ENCODE data around the gene GPX7.

GPX7 gene

GRCh38 chr1:52637946-52638345 is 35.8 kb downstream of the GPX7 start:
- ChIA-PET POLR2A (no interaction called here), CTCF (no interaction called here)
- Histone ChIP-seq H3K4me3 (ENCODE audit: low read depth, low read length) (no peak overlapping the region), H3K4me1 (ENCODE audit: control insufficient read depth, insufficient read depth, low read length) (no peaks in the 10 kb centered on the region), H3K9me3 (ENCODE audit: control insufficient read depth, insufficient read depth, low read depth, low read length) (no peaks in the 10 kb centered on the region), H3K36me3 (ENCODE audit: control insufficient read depth in 2 of 2, insufficient read depth in 1 of 2, low read length in 2 of 2) (no peaks in the 10 kb centered on the region), H3K27ac (ENCODE audit: extremely low read depth, low read depth, low read length) (no peak overlapping the region)
- TF ChIP-seq ZNF26 (tag by site-specific recombination; IDR thresholded peaks at IDR 0.05) (no peak), OVOL3 (tag by site-specific recombination; IDR thresholded peaks at IDR 0.05) (no peak), ZNF530 (tag by site-specific recombination; IDR thresholded peaks at IDR 0.05; ENCODE audit: low read depth) (no peak), ZFP37 (tag by site-specific recombination; IDR thresholded peaks at IDR 0.05) (no peak), ZNF280C (tag by site-specific recombination; IDR thresholded peaks at IDR 0.05) (no peak), ZNF37A (tag by site-specific recombination; IDR thresholded peaks at IDR 0.05) (no peak), GLI4 (tag by site-specific recombination; IDR thresholded peaks at IDR 0.05) (no peak), ZSCAN30 (tag by site-specific recombination; IDR thresholded peaks at IDR 0.05) (no peak), ZSCAN23 (tag by site-specific recombination; IDR thresholded peaks at IDR 0.05) (no peak), ZNF776 (tag by site-specific recombination; IDR thresholded peaks at IDR 0.05; ENCODE audit: borderline replicate concordance) (no peak), ZNF510 (tag by site-specific recombination; IDR thresholded peaks at IDR 0.05; ENCODE audit: insufficient replicate concordance) (no peak), GLIS2 (tag by site-specific recombination; IDR thresholded peaks at IDR 0.05) (no peak), HOXC10 (CRISPR knock-in tag; IDR thresholded peaks at IDR 0.05) (no peak), ZNF707 (tag by site-specific recombination; IDR thresholded peaks at IDR 0.05) (no peak)

GRCh38 chr1:52640697-52641096 is 38.5 kb downstream of the GPX7 start:
- Histone ChIP-seq H3K9me3 (ENCODE audit: control insufficient read depth, insufficient read depth, low read depth, low read length) (no peaks in the 10 kb centered on the region), H3K4me3 (ENCODE audit: low read depth, low read length) (no peak overlapping the region), H3K27ac (ENCODE audit: extremely low read depth, low read depth, low read length) (no peak overlapping the region), H3K4me1 (ENCODE audit: control insufficient read depth, insufficient read depth, low read length) (no peaks in the 10 kb centered on the region), H3K36me3 (ENCODE audit: control insufficient read depth in 2 of 2, insufficient read depth in 1 of 2, low read length in 2 of 2) (no peaks in the 10 kb centered on the region)
- ChIA-PET CTCF (no interaction called here), POLR2A (no interaction called here)
- TF ChIP-seq ZNF473 (tag by site-specific recombination; IDR thresholded peaks at IDR 0.05) (no peak), KLF8 (tag by site-specific recombination; IDR thresholded peaks at IDR 0.05) (no peak), ZNF146 (tag by site-specific recombination; IDR thresholded peaks at IDR 0.05) (no peak), ZNF155 (tag by site-specific recombination; IDR thresholded peaks at IDR 0.05) (no peak), ZNF571 (tag by site-specific recombination; IDR thresholded peaks at IDR 0.05) (no peak), AEBP2 (tag by site-specific recombination; IDR thresholded peaks at IDR 0.05; ENCODE audit: borderline replicate concordance) (no peak), BCL6B (tag by site-specific recombination; IDR thresholded peaks at IDR 0.05) (no peak), ZNF580 (tag by site-specific recombination; IDR thresholded peaks at IDR 0.05) (no peak), SCRT1 (tag by site-specific recombination; IDR thresholded peaks at IDR 0.05; ENCODE audit: borderline replicate concordance) (no peak), ZNF341 (tag by site-specific recombination; IDR thresholded peaks at IDR 0.05; ENCODE audit: low read depth) (no peak), PRDM4 (tag by site-specific recombination; IDR thresholded peaks at IDR 0.05) (no peak), TCF7L2 (IDR thresholded peaks at IDR 0.05; ENCODE audit: borderline replicate concordance, low read depth, low read length) (no peak), YY2 (tag by site-specific recombination; IDR thresholded peaks at IDR 0.05) (no peak)

Measured in HEK293 (cell line).